ENCODE data around the gene SLC17A3.

The SLC17A3 gene

GRCh38 chr6:25832670-25833069 lies 41.4 kb downstream of the SLC17A3 start:
- DNase-seq, result no peak

GRCh38 chr6:25832307-25832662 lies 41.8 kb downstream of the SLC17A3 start:
- no peak for DNase-seq

- DNase-seq, result no peak
Measured at GRCh38 chr6:25831532-25832306, 42.3 kb downstream of the SLC17A3 start, which contains the start of gene SLC17A1. Gene SLC17A1 (minus strand): TSS chr6:25832052. CDS start chr6:25830557, 1,495 bp downstream.

GRCh38 chr6:25830458-25830857 lies 43.6 kb downstream of the SLC17A3 start:
- no peak for DNase-seq

- no peak for DNase-seq
Measured at GRCh38 chr6:25829375-25829774, 44.7 kb downstream of the SLC17A3 start.

GRCh38 chr6:25821341-25821740 lies 52.7 kb downstream of the SLC17A3 start:
- no peak for DNase-seq

- DNase-seq, result no peak
Measured at GRCh38 chr6:25816252-25816651, 57.8 kb downstream of the SLC17A3 start.

- no peak for DNase-seq
Measured at GRCh38 chr6:25815194-25815593, 58.8 kb downstream of the SLC17A3 start.

- no peak for DNase-seq
Measured at GRCh38 chr6:25804804-25805203, 69.2 kb downstream of the SLC17A3 start.

GRCh38 chr6:25801436-25801835 lies 72.6 kb downstream of the SLC17A3 start:
- no peak for DNase-seq

All from right hindlimb (tissue), 1 donor.